DND-41 (cell line): ENCODE results near the gene NAP1L4.

Source experiments
- ATAC-seq: fragments of 200-7000 bp; cut with Tn5 transposase; 3 replicates; pipeline ENCODE4 v1.9.1; 2021; ENCODE audit warnings: low read depth; ENCODE audit not compliant: insufficient read depth
- DNase-seq: peaks from one replicate; pipeline ENCODE4 v3.0.0-alpha.2; 2020
- H2AFZ ChIP-seq: 2 replicates; pipeline ENCODE4 v1.6.0; 2012; ENCODE audit warnings: low read depth, low read length
- H3K27ac ChIP-seq: 2 replicates; pipeline ENCODE4 v1.5.1; 2012; ENCODE audit warnings: low read length, inconsistent platforms
- H3K27me3 ChIP-seq: fragments of 200-600 bp; sonication (generic); 2 replicates; pipeline ENCODE4 v1.6.0; 2012; ENCODE audit warnings: low read length, mild to moderate bottlenecking, inconsistent platforms; ENCODE audit not compliant: insufficient read depth, poor library complexity
- H3K36me3 ChIP-seq: 2 replicates; pipeline ENCODE4 v1.5.1; 2012; ENCODE audit warnings: low read length, inconsistent platforms; ENCODE audit not compliant: insufficient read depth
- H3K4me1 ChIP-seq: 2 replicates; pipeline ENCODE4 v1.5.1; 2012; ENCODE audit warnings: mild to moderate bottlenecking, low read length; ENCODE audit not compliant: insufficient read depth
- H3K4me2 ChIP-seq: 2 replicates; pipeline ENCODE4 v1.6.0; 2012; ENCODE audit warnings: mild to moderate bottlenecking, moderate library complexity, low read length, inconsistent platforms; ENCODE audit not compliant: insufficient read depth
- H3K4me3 ChIP-seq, 2 experiments: fragments of 200-600 bp in 1 of 2; shearing (Covaris generic) in 1 of 2; 2 replicates each; pipeline ENCODE4 v1.5.1; 2012 to 2016; ENCODE audit warnings: inconsistent platforms in 2 of 2, low read length in 2 of 2, mild to moderate bottlenecking in 2 of 2, low read depth in 1 of 2, moderate library complexity in 1 of 2
- H3K79me2 ChIP-seq: 2 replicates; pipeline ENCODE4 v1.6.0; 2012; ENCODE audit warnings: low read length, inconsistent platforms; ENCODE audit not compliant: insufficient read depth
- H3K9ac ChIP-seq: 2 replicates; pipeline ENCODE4 v1.6.0; 2012; ENCODE audit warnings: low read depth, mild to moderate bottlenecking, inconsistent platforms, low read length, moderate library complexity
- H3K9me3 ChIP-seq: 2 replicates; pipeline ENCODE4 v1.5.1; 2012; ENCODE audit warnings: low read length, moderate library complexity, mild to moderate bottlenecking, inconsistent platforms; ENCODE audit not compliant: insufficient read depth, severe bottlenecking
- H4K20me1 ChIP-seq: 2 replicates; pipeline ENCODE4 v1.6.0; 2012; ENCODE audit warnings: low read length; ENCODE audit not compliant: insufficient read depth
- CTCF ChIP-seq: IDR thresholded peaks from 2 replicates; pipeline ENCODE4 v1.5.1; 2012; ENCODE audit warnings: borderline replicate concordance, low read length, moderate library complexity, mild to moderate bottlenecking; ENCODE audit not compliant: poor library complexity, severe bottlenecking; ENCODE audit errors: extremely low read depth
- EZH2 ChIP-seq: IDR thresholded peaks from 3 replicates; pipeline ENCODE4 v1.6.1; 2012; ENCODE audit warnings: borderline replicate concordance, low read depth, mild to moderate bottlenecking, moderate library complexity, low read length, inconsistent platforms; ENCODE audit not compliant: severe bottlenecking

NAP1L4 gene

GRCh38 chr11:2901196-2901796, 90.8 kb downstream of the NAP1L4 start:
- DNase-seq, result no peak
- H3K36me3 ChIP-seq, result no peaks in the 10 kb centered on the region
- peak overlapping the region; percentile 98 for H3K4me2 ChIP-seq
- no peaks in the 10 kb centered on the region for H3K9me3 ChIP-seq
- H4K20me1 ChIP-seq, result no peaks in the 10 kb centered on the region
- peak overlapping the region in 1 of 2 experiments; percentile 96; a peak in 3 of 4 replicates for H3K4me3 ChIP-seq
- H3K27me3 ChIP-seq, result no peaks in the 10 kb centered on the region
- TF ChIP-seq CTCF (no peak), EZH2 (no peak)
- ATAC-seq, result no peak
- peak overlapping the region; percentile 96 for H2AFZ ChIP-seq
- H3K27ac ChIP-seq, result peak overlapping the region; percentile 82
- no peaks in the 10 kb centered on the region for H3K79me2 ChIP-seq
- peak overlapping the region; percentile 92 for H3K9ac ChIP-seq
- H3K4me1 ChIP-seq, result peaks cover 24% of the 10 kb centered on the region

GRCh38 chr11:2899080-2899783, 92.9 kb downstream of the NAP1L4 start:
- H3K36me3 ChIP-seq, result no peaks in the 10 kb centered on the region
- TF ChIP-seq EZH2 (no peak), CTCF (no peak)
- no peak overlapping the region for H3K9ac ChIP-seq
- H3K4me1 ChIP-seq, result peaks cover 24% of the 10 kb centered on the region
- H3K27me3 ChIP-seq, result no peaks in the 10 kb centered on the region
- H3K4me3 ChIP-seq, result no peak overlapping the region
- no peaks in the 10 kb centered on the region for H3K79me2 ChIP-seq
- no peak overlapping the region for H2AFZ ChIP-seq
- ATAC-seq, result no peak
- H3K9me3 ChIP-seq, result no peaks in the 10 kb centered on the region
- H3K4me2 ChIP-seq, result no peak overlapping the region
- no peak overlapping the region for H3K27ac ChIP-seq
- no peak for DNase-seq
- no peaks in the 10 kb centered on the region for H4K20me1 ChIP-seq

GRCh38 chr11:2898366-2899079, 93.6 kb downstream of the NAP1L4 start:
- Histone ChIP-seq H3K27me3 (no peaks in the 10 kb centered on the region), H3K4me2 (no peak overlapping the region), H3K27ac (no peak overlapping the region), H3K4me1 (peaks cover 21% of the 10 kb centered on the region), H3K79me2 (no peaks in the 10 kb centered on the region), H3K36me3 (no peaks in the 10 kb centered on the region), H3K4me3 (no peak overlapping the region), H4K20me1 (no peaks in the 10 kb centered on the region), H3K9ac (no peak overlapping the region), H2AFZ (no peak overlapping the region), H3K9me3 (no peaks in the 10 kb centered on the region)
- no peak for ATAC-seq
- no peak for TF ChIP-seq EZH2
- no peak for TF ChIP-seq CTCF
- DNase-seq, result peak; percentile 43
